HG02973 (cell line): Measurements from ENCODE around the gene WNT3.
"Not testable (repeated sequence)": the region's sequence is repeated elsewhere in the genome, so short reads cannot be mapped to it uniquely, and the experiment has no call there.

Source experiments
- ATAC-seq: cut with Tn5 transposase; IDR thresholded peaks from one replicate; pipeline ENCODE4 v1.9.1; 2021; ENCODE audit warnings: moderate library complexity; ENCODE audit not compliant: unreplicated experiment

The WNT3 gene

DNA sequence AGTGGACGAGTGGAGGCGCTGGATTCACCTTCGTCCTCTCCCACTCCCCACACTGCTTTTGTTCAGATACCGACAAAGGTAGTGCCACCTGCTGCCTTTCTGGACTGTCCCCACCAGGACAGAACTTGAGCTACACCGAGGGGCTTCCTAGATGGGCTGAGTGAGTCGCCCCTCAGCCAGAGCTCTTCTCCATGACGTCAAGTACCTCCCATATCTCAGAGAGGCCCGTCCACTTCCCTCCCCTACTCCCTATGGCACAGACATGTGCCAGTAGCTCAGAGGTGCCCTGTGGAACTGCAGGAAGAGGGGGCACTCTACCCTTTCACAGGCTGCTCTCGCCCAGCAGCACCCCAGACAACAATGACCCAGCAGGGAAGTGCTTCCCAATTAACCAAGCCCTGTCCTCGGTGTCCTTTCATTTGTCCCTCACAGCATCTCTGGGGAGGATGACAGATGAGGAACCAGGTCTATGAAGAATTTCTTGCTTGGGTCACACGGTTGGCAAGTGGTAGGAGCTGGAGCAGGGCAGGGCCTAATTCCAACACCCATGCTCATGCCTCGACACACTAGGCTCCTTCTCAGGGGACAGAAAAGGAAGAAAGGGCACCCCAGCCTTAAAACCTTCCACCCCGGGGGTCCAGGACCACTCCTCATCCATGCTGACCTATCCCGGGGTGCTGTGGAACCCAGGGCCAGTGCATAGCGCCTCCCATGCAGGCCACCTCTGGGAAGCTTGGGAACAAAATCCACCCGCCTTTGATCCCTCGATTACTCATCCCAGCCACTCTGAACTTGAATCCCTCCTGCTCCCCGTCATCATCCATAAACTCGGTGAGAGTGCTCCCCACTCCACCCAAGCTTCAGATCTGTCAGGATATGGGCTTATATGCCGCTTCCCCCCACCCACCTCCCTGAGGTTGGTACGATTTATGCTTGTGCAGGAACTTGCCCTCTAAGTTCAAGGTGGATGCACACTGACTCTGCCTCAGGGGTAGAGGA lies 51.7 kb downstream of the WNT3 start:
- ATAC-seq: no peak

DNA sequence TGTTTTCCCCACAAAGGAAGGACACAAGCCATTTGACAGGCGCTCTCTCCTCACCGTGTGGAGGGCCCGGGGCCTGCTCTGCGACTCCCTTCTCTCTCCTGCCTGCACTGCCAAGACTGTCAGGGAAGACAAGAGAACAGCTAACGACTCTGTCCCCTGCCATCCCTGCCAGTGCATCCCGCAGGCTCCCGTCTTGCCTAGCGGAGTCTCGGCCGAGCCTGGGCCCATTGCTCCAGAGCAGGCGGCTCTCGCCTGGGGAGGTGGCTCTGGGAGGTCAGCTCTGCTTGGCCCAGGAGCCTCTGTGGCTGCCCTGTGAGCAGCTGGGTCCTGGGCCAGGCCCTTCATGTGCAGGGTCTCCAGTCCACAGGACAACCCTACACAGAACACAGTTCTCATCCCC lies 53.0 kb downstream of the WNT3 start:
- ATAC-seq: no peak

DNA sequence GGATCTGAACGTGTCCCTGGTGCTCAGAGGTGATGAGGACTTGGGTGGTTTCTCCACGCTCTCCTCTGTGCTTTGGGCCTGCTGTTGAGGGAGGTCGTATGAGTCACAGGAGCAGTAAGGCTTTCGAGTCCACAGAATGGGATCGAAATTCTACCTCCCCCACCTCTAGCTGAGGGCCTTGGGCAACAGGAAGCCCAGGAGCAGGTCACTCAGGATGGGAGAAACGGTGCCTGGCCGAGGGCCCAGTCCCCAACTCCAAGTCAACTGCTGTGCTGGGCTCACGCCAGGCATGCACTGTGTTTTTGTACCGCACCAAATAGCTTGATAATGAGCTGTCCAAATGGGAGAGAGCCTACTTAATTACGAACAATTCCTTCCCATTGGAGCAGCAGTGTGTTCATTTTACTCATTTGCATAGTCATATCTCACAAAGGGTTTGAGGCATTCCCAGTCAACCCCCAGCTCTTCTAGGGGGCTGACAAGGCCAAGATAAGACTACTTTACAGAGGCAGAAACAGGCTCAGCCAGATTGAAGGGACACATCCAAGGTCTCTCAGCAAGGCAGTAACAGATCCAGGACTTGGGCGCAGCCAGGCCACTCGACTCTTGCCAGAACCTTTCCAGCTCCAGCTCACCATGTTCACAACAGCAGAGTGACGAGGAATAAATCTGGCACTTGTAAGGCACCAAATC lies 53.6 kb downstream of the WNT3 start:
- ATAC-seq: no peak

DNA sequence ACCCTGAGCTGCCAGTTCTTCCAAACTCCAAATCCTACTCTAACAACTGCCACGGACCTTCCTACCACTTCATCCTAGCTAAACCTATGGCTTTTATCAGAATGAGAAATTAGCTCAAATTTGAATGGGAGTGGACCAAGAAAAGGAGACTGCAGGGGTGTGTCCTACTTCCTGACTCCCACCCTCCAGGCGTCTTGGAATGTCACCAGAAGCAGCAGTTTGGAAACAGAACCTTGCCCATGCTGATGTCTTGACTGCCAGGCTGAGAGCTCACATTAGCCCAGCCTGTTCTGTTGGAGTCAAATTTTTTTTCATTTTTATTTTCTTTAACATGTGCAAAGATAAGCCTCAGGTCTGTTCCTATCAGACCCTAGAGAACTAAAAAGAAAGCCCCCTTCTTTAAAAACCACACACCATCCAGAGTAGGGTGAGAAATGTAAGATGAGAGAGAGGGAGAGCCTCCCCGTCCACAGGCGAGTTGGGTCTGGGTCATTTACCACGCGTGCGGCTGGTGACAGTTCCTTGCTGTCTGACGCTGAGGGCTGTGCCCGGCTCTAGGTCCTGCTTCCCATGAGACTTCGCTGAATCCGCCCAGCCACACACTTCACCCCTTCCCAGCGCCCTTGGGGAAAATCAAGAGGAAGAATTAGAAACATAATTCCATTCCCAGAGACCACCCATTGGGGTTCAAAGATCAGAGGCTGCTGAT lies 54.3 kb downstream of the WNT3 start:
- no peak for ATAC-seq

DNA sequence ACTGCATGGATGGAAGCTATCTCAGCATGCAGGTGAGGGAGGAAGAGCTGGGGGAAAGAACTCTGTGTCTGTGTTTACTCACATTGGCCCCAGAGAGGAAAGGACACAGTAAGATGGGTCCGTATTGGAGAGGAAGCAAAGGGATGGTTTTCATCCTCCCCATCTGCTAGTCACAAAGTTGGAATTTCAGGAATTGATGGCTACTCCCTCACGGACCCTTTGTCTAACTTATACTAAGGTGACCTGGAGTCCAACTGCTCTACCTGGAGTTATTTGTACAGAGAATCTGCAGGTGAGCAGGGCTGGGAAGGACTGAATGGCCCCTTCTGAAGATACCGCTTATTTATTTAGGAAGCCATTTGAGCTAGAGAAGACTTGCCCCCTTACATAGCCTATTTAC lies 55.1 kb downstream of the WNT3 start:
- no peak for ATAC-seq

DNA sequence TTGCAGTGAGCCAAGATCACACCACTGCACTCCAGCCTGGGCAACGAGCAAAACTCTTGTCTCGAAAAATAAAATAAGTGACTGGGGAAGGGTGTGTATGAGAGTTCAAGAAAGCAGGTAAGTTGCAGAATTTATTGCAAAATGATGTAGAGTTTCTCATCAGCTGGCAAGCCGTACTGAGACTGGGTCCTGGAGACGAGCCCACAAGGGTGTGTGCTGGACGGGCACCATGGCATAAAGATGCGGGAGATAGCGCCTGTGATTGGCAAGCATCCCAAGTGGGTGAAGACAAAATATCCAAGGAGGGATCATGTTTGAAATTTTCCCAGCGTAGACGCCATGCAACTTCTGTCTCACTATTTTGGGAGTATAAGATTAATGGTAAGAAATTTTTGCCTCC lies 59.4 kb downstream of the WNT3 start:
- ATAC-seq: no peak

DNA sequence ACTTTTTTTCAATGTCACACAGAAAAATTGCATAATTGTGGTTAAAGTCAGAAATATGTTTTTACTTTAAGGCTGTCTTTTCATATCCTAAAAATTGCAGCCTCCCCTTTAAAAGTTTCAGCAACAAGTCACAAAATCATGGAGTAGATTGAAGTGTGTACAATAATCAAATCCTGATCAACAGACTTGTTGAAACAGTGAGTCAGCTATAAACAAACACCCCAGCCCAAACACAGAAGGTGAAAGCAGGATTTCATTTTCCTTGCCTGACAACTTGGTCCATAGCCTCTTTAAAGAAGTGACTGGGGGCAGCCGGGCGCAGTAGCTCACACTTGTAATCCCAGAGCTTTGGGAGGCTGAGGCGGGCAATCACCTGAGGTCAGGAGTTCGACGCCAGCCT lies 59.9 kb downstream of the WNT3 start:
- no peak for ATAC-seq

DNA sequence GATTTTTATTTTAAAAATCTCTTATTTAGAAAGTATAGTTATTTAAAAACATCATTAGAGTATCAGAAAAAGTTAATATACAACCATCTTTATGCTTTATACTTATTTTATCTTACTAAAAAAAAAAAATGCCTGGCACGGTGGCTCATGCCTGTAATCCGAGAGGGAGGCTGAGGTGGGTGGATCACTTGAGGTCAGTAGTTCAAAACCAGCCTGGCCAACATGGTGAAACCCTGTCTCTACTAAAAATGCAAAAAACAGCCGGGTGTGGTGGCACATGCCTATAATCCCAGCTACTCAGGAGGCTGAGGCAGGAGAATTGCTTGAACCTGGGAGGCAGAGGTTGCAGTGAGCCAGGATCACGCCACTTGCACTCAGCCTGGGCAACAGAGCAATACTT lies 60.9 kb downstream of the WNT3 start:
- not testable (repeated sequence) for ATAC-seq

DNA sequence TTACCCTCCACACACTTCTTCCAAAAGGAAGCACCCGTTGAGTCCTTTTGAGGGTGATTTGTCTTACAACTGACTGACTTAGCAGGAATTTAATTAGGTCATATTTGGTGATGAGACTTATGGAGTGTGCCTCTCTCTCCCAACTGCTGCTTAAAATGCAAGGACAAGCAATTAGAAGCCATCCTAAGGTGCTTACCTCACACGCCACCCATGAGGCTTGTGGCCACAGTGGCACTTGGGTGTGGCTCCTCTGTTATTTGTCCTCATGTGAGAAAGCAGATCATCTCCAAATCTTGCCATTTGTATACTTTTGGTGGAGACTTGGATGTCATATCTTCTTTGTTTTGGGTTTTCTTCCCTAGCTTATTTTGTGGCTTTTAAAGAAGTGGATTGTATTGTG lies 61.6 kb downstream of the WNT3 start:
- no peak for ATAC-seq

DNA sequence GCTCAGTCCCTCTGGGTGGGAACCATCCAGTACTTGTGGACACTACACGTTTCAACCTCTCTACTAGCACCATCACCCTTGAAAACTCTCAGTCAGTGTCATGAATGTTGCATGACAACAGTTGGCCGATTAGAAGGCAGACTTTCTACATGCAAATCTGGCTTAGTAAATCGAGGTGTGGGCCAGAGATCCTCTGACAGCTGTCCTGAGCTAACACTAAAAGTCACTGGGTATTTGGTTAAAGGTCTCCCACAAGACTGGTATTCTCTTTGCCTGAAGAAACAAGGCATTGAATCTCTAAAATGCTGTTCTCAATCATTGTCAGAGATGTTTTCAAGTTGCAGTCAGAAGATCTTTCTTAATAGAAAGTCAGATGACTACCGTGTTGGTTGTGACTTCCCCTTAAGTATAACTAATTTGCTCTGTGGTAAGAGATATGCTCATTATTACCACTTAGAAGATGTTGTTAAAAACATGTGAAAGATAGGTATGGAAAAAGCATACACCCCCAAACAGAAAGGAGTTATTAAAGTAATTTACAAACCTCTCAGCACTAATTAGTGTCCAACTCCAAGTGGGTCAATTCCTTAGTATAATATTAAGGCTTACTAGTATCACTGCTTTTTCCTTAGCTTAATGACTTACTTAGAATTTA lies 62.3 kb downstream of the WNT3 start:
- ATAC-seq: no peak

DNA sequence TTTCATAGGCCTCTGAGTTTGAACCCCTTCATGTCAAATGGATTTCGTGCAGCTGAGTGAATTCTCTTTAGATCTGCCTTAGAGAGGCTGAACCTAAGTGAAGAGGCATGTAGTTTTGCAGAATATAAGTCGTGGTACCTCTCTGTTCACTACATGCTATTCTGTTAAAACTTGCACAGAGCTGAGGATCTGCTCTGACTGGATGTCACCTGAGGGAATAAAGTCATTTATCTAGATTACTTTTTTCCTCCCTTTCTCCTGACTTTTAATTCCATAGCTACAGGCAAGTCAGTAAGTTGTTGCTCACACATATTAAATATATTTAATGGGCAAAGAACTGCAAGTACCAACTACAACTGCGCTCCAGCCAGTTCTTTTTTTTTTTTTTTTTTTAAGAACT lies 64.7 kb downstream of the WNT3 start:
- ATAC-seq: no peak

DNA sequence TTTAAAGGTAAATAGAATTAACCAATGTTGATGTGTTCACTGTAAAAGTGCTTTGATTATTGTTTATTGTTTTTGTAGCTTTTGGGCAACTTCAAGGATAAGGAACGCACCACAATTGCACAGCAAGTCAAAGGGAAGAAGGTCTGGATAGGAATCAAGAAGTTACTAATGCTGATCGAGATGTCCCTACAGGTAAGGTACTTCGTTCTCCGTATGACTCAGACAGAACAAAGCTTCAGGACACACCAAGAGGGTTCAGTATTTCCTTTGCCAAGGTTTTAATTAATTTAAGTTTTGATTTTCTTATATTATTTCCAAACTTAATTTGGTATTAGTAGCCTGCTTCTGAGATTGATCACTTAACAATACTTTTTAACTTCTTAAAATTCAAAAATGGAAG lies 67.1 kb downstream of the WNT3 start:
- ATAC-seq: no peak

DNA sequence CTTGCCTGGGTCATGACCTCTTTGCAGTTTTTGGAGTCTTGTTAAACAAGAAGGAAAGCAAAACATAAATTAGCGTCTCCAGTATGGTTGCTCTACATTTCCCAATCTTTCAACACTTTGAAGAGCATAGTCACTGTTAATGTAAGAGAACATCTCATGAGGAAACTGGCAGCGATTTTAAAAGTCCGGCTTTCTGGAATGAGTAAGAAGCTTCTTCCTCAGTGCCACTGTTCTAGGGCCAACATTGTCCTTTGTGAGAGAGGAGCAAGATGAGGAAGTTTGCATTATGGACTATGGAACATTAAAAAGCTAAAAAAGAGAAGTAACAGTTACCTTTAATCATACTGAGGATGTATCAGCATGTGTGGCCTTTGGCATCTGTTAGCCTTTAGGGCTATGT lies 73.1 kb downstream of the WNT3 start:
- ATAC-seq: no peak

DNA sequence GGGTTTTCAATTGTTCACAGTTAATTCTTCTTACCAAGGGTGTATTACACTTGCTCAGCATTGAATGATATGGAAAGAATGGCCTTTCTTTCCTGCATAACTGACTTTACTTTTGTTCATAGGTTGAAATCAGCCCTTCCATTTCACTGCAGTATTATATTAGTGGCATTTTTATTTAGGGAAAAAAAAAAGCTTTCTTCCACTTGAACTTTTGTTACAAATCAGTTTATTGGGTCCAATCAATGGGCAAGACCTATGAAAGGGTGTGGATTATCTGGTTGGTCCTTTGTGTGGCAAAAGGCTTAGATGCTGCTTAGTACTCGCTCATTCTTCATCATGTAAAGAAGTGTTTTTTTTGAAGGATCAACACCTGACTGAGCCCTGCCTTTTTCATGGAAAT lies 74.1 kb downstream of the WNT3 start:
- ATAC-seq: no peak

DNA sequence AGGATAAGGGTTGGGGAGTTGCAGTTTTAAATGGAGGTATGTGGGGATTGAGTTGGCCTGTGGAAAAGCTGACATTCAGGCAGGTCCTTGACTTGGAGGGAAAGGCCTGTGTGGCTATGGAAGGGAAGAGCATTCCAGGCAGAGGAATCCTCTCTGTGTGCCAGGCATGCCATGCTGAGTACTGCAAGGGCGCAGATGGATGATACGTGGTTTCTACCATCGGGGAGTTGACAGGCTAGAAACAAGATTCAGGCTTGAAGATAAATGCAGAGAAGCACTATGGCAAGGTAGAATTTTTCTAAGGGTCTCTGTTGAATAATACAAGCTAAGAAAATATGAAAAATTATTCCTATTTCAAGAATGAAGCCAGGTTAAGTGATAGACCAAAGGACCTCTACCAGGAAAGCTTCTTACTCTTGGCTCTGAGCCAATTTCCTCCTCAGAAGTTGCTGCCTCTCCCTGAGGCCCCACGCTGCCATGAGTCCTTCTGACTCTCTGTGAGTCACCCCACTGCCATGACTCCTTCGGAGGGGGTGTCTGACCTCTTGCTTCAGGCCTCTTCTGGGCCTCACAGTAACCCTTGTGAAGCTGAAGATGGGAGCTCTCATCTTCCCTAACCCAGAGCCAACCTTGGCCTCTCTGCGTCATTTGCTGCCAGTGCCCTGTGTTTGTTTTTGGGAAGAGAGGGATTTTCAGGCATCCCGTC lies 75.8 kb downstream of the WNT3 start:
- ATAC-seq: no peak

DNA sequence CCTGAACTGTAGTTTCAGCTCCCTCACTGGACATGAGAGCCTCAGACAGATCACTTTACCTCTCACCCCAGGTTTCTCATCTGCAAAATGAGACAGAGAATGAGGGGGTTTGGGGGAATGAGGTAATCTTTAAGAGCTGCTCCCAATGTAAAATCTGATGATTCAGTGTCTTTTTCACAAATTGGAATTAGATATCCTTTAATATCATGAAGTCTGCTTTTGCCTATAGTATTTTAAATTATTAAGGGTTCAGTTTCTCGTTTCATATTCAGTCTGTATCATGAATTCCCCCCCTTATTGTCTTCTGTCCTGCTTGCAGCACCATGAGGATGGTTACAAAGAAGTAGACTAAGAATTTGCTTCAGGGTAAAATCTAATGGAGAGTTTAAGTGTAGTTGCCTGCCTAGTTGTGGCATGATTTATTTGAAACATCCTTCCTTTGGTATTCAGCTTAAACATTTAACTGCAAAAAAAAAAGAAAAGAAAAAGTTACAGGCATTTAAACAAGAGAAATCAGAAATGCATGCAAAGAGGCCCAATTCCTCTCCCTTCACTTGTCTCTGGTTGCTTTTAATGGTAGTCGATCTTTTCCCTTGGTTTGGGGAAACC lies 77.3 kb downstream of the WNT3 start:
- ATAC-seq: no peak

DNA sequence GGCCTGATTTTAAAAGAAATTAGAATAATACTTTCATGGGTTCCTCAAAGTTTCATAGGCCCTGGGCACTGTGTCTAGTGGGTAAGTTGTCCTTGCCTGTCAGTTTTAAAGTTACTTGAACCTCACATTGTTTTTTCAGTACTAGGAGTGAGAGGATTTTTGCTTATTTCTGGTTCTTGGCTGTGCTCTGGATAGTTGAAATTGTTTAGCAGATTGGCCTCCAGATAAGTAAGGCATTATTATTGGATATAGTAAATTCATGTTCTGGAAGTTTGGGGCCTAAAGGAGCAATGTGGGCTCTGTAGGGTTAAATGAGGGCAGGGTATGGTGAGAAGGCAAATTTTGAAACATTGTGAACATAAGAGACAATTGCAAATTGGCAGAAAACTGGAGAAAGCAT lies 78.5 kb downstream of the WNT3 start:
- no peak for ATAC-seq

DNA sequence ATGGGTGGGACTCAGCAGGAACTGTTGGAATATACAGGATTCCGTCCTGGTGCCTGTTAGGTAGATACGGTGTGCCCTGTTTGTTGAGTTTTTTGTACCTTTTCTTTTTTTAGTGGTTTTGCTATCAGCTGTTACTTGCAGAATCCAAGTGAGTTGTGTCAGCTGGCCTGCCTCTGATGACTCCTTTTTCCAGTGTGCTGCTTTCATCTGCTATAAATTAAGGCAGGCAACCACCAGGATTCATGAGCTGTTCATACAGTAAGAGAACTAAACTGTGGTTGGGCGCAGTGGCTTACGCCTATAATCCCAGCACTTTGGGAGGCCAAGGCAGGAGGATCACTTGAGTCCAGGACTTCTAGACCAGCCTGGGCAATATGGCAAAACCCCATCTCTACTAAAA lies 79.9 kb downstream of the WNT3 start:
- no peak for ATAC-seq

DNA sequence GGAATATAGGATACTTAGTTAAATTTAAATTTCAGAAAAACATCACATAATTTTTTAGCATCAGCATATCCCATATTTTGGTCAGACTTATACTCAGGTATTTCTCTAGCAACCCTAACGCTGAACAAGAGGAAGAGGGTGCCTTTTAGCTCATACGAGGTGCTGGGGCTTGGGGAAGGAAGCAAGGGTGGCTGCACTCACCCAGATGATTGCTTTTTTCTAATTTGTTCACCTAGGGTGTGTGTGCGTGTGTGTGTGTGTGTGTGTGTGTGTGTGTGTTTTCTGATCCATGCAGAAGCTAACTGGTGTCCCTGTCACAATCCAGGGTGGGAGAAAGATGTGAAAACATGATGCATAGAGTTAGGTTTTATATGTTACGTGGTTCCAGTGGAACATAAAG lies 81.2 kb downstream of the WNT3 start:
- ATAC-seq: no peak

DNA sequence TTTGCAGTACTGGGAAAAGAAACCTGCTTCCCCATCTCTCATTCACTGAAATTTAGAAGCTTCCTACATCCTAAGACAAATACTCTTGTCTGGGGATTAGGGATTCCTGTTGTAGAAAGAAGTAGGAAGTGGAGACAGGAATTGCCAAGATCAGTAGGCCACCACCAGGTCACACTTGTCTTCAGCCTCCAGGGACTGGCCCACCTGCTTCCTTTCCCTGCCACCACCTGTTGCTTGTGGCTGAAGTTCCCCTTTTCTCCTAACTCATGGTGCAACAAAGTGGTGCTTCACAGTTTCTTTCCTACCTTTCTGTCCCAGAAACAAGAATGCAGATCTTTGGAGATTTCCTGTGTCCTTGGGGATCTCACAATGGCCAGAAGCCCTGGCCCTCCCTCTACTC lies 82.4 kb downstream of the WNT3 start:
- ATAC-seq: no peak
